H1 (cell line): ENCODE data around the gene C3orf52. TPM values are rescaled to one million over a fixed set of nuclear protein-coding genes. Genes with fewer than 3 reads are reported as not detected.

ENCODE experiments used
- CTCF ChIA-PET: fragments of 300-600 bp; sonication (Branson Sonifier 250); formaldehyde crosslinking; loops from one replicate; lab custom pipeline; 2021; ENCODE audit not compliant: partially characterized antibody; lab: Charles Lee
- POLR2A ChIA-PET: fragments of 300-600 bp; sonication (Branson Sonifier 250); formaldehyde crosslinking; loops from one replicate; lab custom pipeline; 2021; ENCODE audit warnings: inconsistent platforms; ENCODE audit not compliant: partially characterized antibody; lab: Charles Lee
- DNase-seq, 2 experiments: peaks; one replicate each; pipeline versions ENCODE4 v3.0.0 to v3.0.0-alpha.2; 2010 to 2022; ENCODE audit warnings: low spot score in 2 of 2, low read depth in 1 of 2, mixed read lengths in 1 of 2
- FAIRE-seq: peaks from 2 replicates; lab custom pipeline; 2011; peaks lifted over from hg19 to GRCh38; lab: Jason Lieb, UNC
- H2AFZ ChIP-seq: 2 replicates; pipeline ENCODE4 v1.8.1; 2012; ENCODE audit warnings: low read length, inconsistent platforms
- H2AK5ac ChIP-seq: 2 replicates; pipeline ENCODE4 v1.6.1; 2013; ENCODE audit warnings: low read depth, low read length
- H2BK120ac ChIP-seq: replicated peaks from 2 replicates; pipeline ENCODE3; 2013; ENCODE audit warnings: low read depth, low read length, inconsistent platforms
- H2BK12ac ChIP-seq: 2 replicates; pipeline ENCODE4 v1.6.1; 2013; ENCODE audit warnings: low read depth, low read length
- H2BK15ac ChIP-seq: 2 replicates; pipeline ENCODE4 v1.6.1; 2013; ENCODE audit warnings: low read length
- H2BK20ac ChIP-seq: 2 replicates; pipeline ENCODE4 v1.6.1; 2013; ENCODE audit warnings: low read length
- H2BK5ac ChIP-seq: 2 replicates; pipeline ENCODE4 v1.6.1; 2013; ENCODE audit warnings: low read depth, low read length
- H3K14ac ChIP-seq: 2 replicates; pipeline ENCODE4 v1.6.1; 2013; ENCODE audit warnings: inconsistent platforms; ENCODE audit not compliant: insufficient read length
- H3K18ac ChIP-seq: 2 replicates; pipeline ENCODE4 v1.6.1; 2013; ENCODE audit warnings: low read length; ENCODE audit errors: extremely low read depth
- H3K23ac ChIP-seq: 2 replicates; pipeline ENCODE4 v1.6.1; 2013; ENCODE audit warnings: inconsistent platforms; ENCODE audit not compliant: insufficient read length
- H3K23me2 ChIP-seq: 2 replicates; pipeline ENCODE4 v1.6.1; 2013; ENCODE audit warnings: low read depth, low read length
- H3K27ac ChIP-seq: 2 replicates; pipeline ENCODE4 v1.6.1; 2011; ENCODE audit warnings: low read depth, low read length, inconsistent platforms
- H3K27me3 ChIP-seq, 4 experiments: replicated peaks in 1 of 4; 1 replicate in 1 of 4; 2 replicates in 3 of 4; pipeline versions ENCODE4 v1.6.1 to v1.8.1; 2011 to 2013; ENCODE audit warnings: low read length in 3 of 4, mild to moderate bottlenecking in 3 of 4, inconsistent platforms in 2 of 4, mixed read lengths in 2 of 4, moderate library complexity in 1 of 4; ENCODE audit not compliant: control insufficient read depth in 3 of 4, insufficient read depth in 3 of 4; ENCODE audit errors: extremely low read depth in 1 of 4
- H3K36me3 ChIP-seq, 4 experiments: 2 replicates each; pipeline versions ENCODE4 v1.6.1 to v1.8.1; 2011 to 2013; ENCODE audit warnings: mild to moderate bottlenecking in 4 of 4, low read length in 3 of 4, moderate library complexity in 2 of 4, control low read depth in 1 of 4, inconsistent platforms in 1 of 4; ENCODE audit not compliant: insufficient read depth in 4 of 4, control insufficient read depth in 2 of 4
- H3K4ac ChIP-seq: replicated peaks from 2 replicates; pipeline ENCODE3; 2013; ENCODE audit warnings: low read length, low read depth, mixed read lengths, inconsistent platforms; ENCODE audit not compliant: insufficient read length
- H3K4me1 ChIP-seq, 4 experiments: replicated peaks in 1 of 4; 1 replicate in 1 of 4; 2 replicates in 3 of 4; pipeline versions ENCODE4 v1.6.1 to v1.8.1; 2011 to 2013; ENCODE audit warnings: low read length in 3 of 4, inconsistent platforms in 2 of 4, mixed read lengths in 1 of 4; ENCODE audit not compliant: insufficient read depth in 4 of 4, control insufficient read depth in 3 of 4
- H3K4me2 ChIP-seq, 2 experiments: 2 replicates each; pipeline versions ENCODE4 v1.6.1 to v1.8.1; 2011 to 2013; ENCODE audit warnings: low read depth in 2 of 2, low read length in 2 of 2, control low read depth in 1 of 2, inconsistent platforms in 1 of 2, mild to moderate bottlenecking in 1 of 2; ENCODE audit not compliant: insufficient read depth in 1 of 2
- H3K4me3 ChIP-seq, 4 experiments: fragments of 200-600, 300-600 bp in 1 of 4; sonication (generic), shearing (Covaris generic), sonication (Bioruptor Twin) in 1 of 4; 2 replicates each; pipeline versions ENCODE4 v1.5.1 to v1.8.1; 2011 to 2016; ENCODE audit warnings: low read length in 4 of 4, low read depth in 3 of 4, control low read depth in 2 of 4, inconsistent platforms in 2 of 4, mild to moderate bottlenecking in 2 of 4, mixed read lengths in 1 of 4, moderate library complexity in 1 of 4; ENCODE audit not compliant: insufficient read depth in 2 of 4; ENCODE audit errors: extremely low read depth in 1 of 4
- H3K56ac ChIP-seq: replicated peaks from 2 replicates; pipeline ENCODE3; 2013; ENCODE audit warnings: low read depth, mild to moderate bottlenecking, mixed read lengths, low read length, inconsistent platforms; ENCODE audit not compliant: insufficient read length
- H3K79me1 ChIP-seq: 2 replicates; pipeline ENCODE4 v1.6.1; 2013; ENCODE audit warnings: low read depth, low read length, control low read depth
- H3K79me2 ChIP-seq, 2 experiments: 2 replicates each; pipeline versions ENCODE4 v1.6.1 to v1.8.1; 2012 to 2013; ENCODE audit warnings: low read length in 2 of 2, mild to moderate bottlenecking in 2 of 2, inconsistent platforms in 1 of 2; ENCODE audit not compliant: insufficient read depth in 2 of 2, control insufficient read depth in 1 of 2
- H3K9ac ChIP-seq, 4 experiments: replicated peaks in 1 of 4; 1 replicate in 1 of 4; 2 replicates in 3 of 4; pipeline versions ENCODE4 v1.6.1 to v1.8.1; 2011 to 2013; ENCODE audit warnings: low read depth in 3 of 4, low read length in 3 of 4, control low read depth in 2 of 4, mild to moderate bottlenecking in 2 of 4, moderate library complexity in 2 of 4, inconsistent platforms in 1 of 4; ENCODE audit errors: extremely low read depth in 1 of 4
- H3K9me3 ChIP-seq, 2 experiments: 2 replicates each; pipeline versions ENCODE4 v1.6.1 to v1.8.1; 2012 to 2013; ENCODE audit warnings: mild to moderate bottlenecking in 2 of 2, moderate library complexity in 2 of 2, control low read depth in 1 of 2, inconsistent platforms in 1 of 2, low read depth in 1 of 2, low read length in 1 of 2, mixed read lengths in 1 of 2; ENCODE audit not compliant: insufficient read depth in 2 of 2
- H4K20me1 ChIP-seq, 2 experiments: replicated peaks in 1 of 2; 2 replicates each; pipeline versions ENCODE3 to v1.8.1; 2011 to 2013; ENCODE audit warnings: inconsistent platforms in 2 of 2, low read length in 2 of 2, mild to moderate bottlenecking in 1 of 2; ENCODE audit not compliant: insufficient read depth in 2 of 2, control insufficient read depth in 1 of 2
- H4K5ac ChIP-seq: 2 replicates; pipeline ENCODE4 v1.6.1; 2013; ENCODE audit warnings: low read length, low read depth, mixed read lengths, inconsistent platforms; ENCODE audit not compliant: insufficient read length
- H4K8ac ChIP-seq: 2 replicates; pipeline ENCODE4 v1.8.0; 2013; ENCODE audit warnings: mild to moderate bottlenecking, moderate library complexity, low read length, inconsistent platforms; ENCODE audit not compliant: insufficient read depth; ENCODE audit errors: extremely low read depth
- H4K91ac ChIP-seq: replicated peaks from 2 replicates; pipeline ENCODE3; 2013; ENCODE audit warnings: low read length, mixed read lengths, inconsistent platforms; ENCODE audit not compliant: insufficient read length
- CBX8 ChIP-seq: fragments of 300-800, 300-1000 bp; sonication (generic); IDR thresholded peaks from 2 replicates; pipeline ENCODE4 v1.7.1; 2016; ENCODE audit warnings: low read depth, low read length, borderline replicate concordance
- HDAC2 ChIP-seq, 2 experiments: fragments of 300-600 bp in 1 of 2; sonication (generic) in 1 of 2; IDR thresholded peaks; 2 replicates each; pipeline ENCODE4 v1.6.1; 2011 to 2012; ENCODE audit warnings: low read depth in 2 of 2, low read length in 2 of 2, mild to moderate bottlenecking in 2 of 2, moderate library complexity in 2 of 2, borderline replicate concordance in 1 of 2, inconsistent platforms in 1 of 2
- JUN ChIP-seq: IDR thresholded peaks from 2 replicates; pipeline ENCODE4 v1.6.1; 2011; ENCODE audit warnings: low read depth, mild to moderate bottlenecking, improper control_type of control experiment, low read length
- JUND ChIP-seq: IDR thresholded peaks from 2 replicates; pipeline ENCODE4 v1.6.1; 2011; ENCODE audit warnings: mild to moderate bottlenecking, improper control_type of control experiment, low read length
- KDM5A ChIP-seq: fragments of 200-600 bp; IDR thresholded peaks from 2 replicates; pipeline ENCODE4 v1.7.1; 2012; ENCODE audit warnings: mild to moderate bottlenecking, low read length, inconsistent platforms, mixed read lengths
- POLR2AphosphoS5 ChIP-seq: IDR thresholded peaks from 2 replicates; pipeline ENCODE4 v1.6.1; 2011; ENCODE audit warnings: low read depth, low read length
- RAD21 ChIP-seq, 2 experiments: IDR thresholded peaks in 1 of 2; conservative IDR thresholded peaks in 1 of 2; 2 replicates each; pipeline ENCODE4 v1.6.1; 2011; ENCODE audit warnings: low read depth in 2 of 2, low read length in 2 of 2, improper control_type of control experiment in 1 of 2, inconsistent platforms in 1 of 2, mild to moderate bottlenecking in 1 of 2, moderate library complexity in 1 of 2
- RBBP5 ChIP-seq: IDR thresholded peaks from 2 replicates; pipeline ENCODE4 v1.7.1; 2012; ENCODE audit warnings: low read depth, mild to moderate bottlenecking, inconsistent platforms, low read length, moderate library complexity, borderline replicate concordance
- RNF2 ChIP-seq: fragments of 200-900, 300-1000 bp; sonication (generic); IDR thresholded peaks from 2 replicates; pipeline ENCODE4 v1.7.1; 2016; ENCODE audit warnings: borderline replicate concordance, low read depth, mild to moderate bottlenecking, antibody characterized with exemption, low read length; ENCODE audit not compliant: poor library complexity, severe bottlenecking; ENCODE audit errors: missing control alignments
- SP2 ChIP-seq: IDR thresholded peaks from 2 replicates; pipeline ENCODE4 v1.6.1; 2012; ENCODE audit warnings: mild to moderate bottlenecking, low read length, inconsistent platforms
- WGBS, 2 experiments: shearing (Covaris generic) in 1 of 2; methylation state at CpG; one replicate each; pipeline versions ENCODE4 v1.1.6 to v1.1.7; 2013 to 2015; ENCODE audit warnings: low lambda C conversion rate in 2 of 2, mixed read lengths in 2 of 2, inconsistent platforms in 1 of 2, low coverage in 1 of 2, missing lambda C conversion rate in 1 of 2; ENCODE audit not compliant: insufficient replicate concordance in 2 of 2, insufficient coverage in 1 of 2, insufficient read length in 1 of 2; ENCODE audit errors: extremely low coverage in 1 of 2, missing lambda C conversion rate in 1 of 2; 5-methylcytosine and 5-hydroxymethylcytosine counted together
- polyA plus RNA-seq, 7 experiments: library from polyadenylated mRNA; depleted of rRNA in 3 of 7; stranded (reverse) in 5 of 7; unstranded in 2 of 7; fragments of >200 nt in 5 of 7; fragments of 200-250 nt in 2 of 7; gene quantifications; 1 replicate in 5 of 7; 2 replicates in 1 of 7; 4 replicates in 1 of 7; pipeline versions ENCODE4 v1.2.1 to v1.2.3, GENCODE V29; 2011 to 2013; ENCODE audit warnings: missing spikeins in 2 of 7, mixed read lengths in 2 of 7
- total RNA-seq: library from RNA; stranded (reverse); fragmentation: NEBNext Ultra II Directional; extraction: Animal tissue kit (Norgen Biotek cat#: 25700); gene quantifications from 2 replicates; pipeline ENCODE4 v1.2.1, GENCODE V29; 2021
- TF ChIP-seq, protein P1 (sequence below): IDR thresholded peaks from 2 replicates; pipeline ENCODE4 v1.6.1; 2012; ENCODE audit warnings: low read length, inconsistent platforms

Gene C3orf52
- total and polyA plus RNA-seq, 2 of the 8 experiments (the other 6 are each of a cell fraction or from before 2014, with no cell fraction given): 9.7 to 13.1 TPM

DNA sequence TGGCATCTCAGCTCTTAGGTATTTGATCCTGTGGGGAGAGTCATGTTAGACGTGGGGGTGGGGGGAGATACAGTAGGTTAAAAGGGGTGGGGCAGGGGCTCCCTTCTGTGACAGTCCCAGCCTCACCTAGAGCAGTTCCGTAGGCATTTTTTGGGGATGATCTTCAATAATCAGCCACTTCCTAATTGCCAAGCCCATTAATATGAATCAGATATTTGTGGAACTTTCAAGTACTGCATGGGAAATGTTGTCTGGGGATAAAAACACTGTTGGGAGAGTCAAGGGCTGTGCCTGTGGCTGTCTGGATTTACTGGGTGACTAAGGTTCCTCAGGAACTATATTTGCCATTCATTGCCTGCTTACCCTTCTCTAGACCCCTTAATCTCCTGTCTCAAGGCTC, 9.5 kb downstream of the C3orf52 start:
- WGBS, 2 experiments: 27% methylated on average over 2 of the region's 2 CpGs; no CpG with 5 or more reads in 1 of the 2 experiments
- no peak overlapping the region for H3K23ac ChIP-seq
- no peak overlapping the region for H2BK5ac ChIP-seq
- peaks cover 2 to 10% (median 5%) of the 10 kb centered on the region in 4 experiments; a peak in 5 of 7 replicates for H3K4me1 ChIP-seq
- H3K18ac ChIP-seq: no peak overlapping the region
- H3K27me3 ChIP-seq: no peaks in the 10 kb centered on the region
- ChIA-PET CTCF (interaction anchor here (0.7 to 2.1 kb wide), 2 partner anchors 16 to 437 kb away, joined by 3 to 6 read pairs; no protein-coding TSS in a partner anchor), POLR2A (no interaction called here)
- FAIRE-seq (no peak), DNase-seq (no peak)
- H4K91ac ChIP-seq: no peak overlapping the region
- H3K4ac ChIP-seq: no peak overlapping the region
- H3K9me3 ChIP-seq: no peaks in the 10 kb centered on the region
- H3K4me2 ChIP-seq: no peak overlapping the region
- H2BK20ac ChIP-seq: no peak overlapping the region
- H2BK15ac ChIP-seq: no peak overlapping the region
- H3K36me3 ChIP-seq: peaks cover 0 to 6% (median 1%) of the 10 kb centered on the region in 4 experiments; a peak in 2 of 8 replicates
- no peaks in the 10 kb centered on the region; the same call in 1 of the 2 replicates for H3K79me1 ChIP-seq
- H2BK120ac ChIP-seq: no peak overlapping the region
- no peak overlapping the region for H2AK5ac ChIP-seq
- H3K9ac ChIP-seq: no peak overlapping the region
- H2BK12ac ChIP-seq: no peak overlapping the region
- no peak overlapping the region for H3K14ac ChIP-seq
- no peak overlapping the region for H3K27ac ChIP-seq
- no peak overlapping the region for H4K5ac ChIP-seq
- no peak overlapping the region for H3K4me3 ChIP-seq
- no peak overlapping the region for H2AFZ ChIP-seq
- H4K8ac ChIP-seq: no peak overlapping the region
- no peaks in the 10 kb centered on the region for H3K79me2 ChIP-seq
- no peaks in the 10 kb centered on the region for H4K20me1 ChIP-seq
- no peak overlapping the region for H3K56ac ChIP-seq
- no peaks in the 10 kb centered on the region for H3K23me2 ChIP-seq
- no peak for TF ChIP-seq SP2
- no peak for TF ChIP-seq JUND
- TF ChIP-seq, protein P1, sequence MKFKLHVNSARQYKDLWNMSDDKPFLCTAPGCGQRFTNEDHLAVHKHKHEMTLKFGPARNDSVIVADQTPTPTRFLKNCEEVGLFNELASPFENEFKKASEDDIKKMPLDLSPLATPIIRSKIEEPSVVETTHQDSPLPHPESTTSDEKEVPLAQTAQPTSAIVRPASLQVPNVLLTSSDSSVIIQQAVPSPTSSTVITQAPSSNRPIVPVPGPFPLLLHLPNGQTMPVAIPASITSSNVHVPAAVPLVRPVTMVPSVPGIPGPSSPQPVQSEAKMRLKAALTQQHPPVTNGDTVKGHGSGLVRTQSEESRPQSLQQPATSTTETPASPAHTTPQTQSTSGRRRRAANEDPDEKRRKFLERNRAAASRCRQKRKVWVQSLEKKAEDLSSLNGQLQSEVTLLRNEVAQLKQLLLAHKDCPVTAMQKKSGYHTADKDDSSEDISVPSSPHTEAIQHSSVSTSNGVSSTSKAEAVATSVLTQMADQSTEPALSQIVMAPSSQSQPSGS: no peak
- TF ChIP-seq RAD21 (IDR thresholded peaks at IDR 0.05 in 1 of 2, conservative IDR thresholded peaks at IDR 0.05 in 1 of 2; ENCODE audit: low read depth in 2 of 2, low read length in 2 of 2): no peak
- TF ChIP-seq RNF2: no peak
- no peak for TF ChIP-seq JUN
- no peak for TF ChIP-seq POLR2AphosphoS5
- TF ChIP-seq CBX8: no peak
- no peak for TF ChIP-seq HDAC2 (IDR thresholded peaks at IDR 0.05; ENCODE audit: borderline replicate concordance in 1 of 2, low read depth in 2 of 2, low read length in 2 of 2)
- no peak for TF ChIP-seq RBBP5
- no peak for TF ChIP-seq KDM5A
